NT2/D1 (cell line): ENCODE data around the gene MIPOL1.

Experiments
- SUZ12 ChIP-seq: IDR thresholded peaks from 2 replicates; pipeline ENCODE4 v1.6.1; 2011; ENCODE audit not compliant: insufficient read length, insufficient read depth; ENCODE audit errors: extremely low read depth
- YY1 ChIP-seq: IDR thresholded peaks from 2 replicates; pipeline ENCODE4 v1.6.1; 2011; ENCODE audit not compliant: insufficient read length, insufficient read depth
- ZNF274 ChIP-seq: IDR thresholded peaks from 2 replicates; pipeline ENCODE4 v1.6.1; 2011; ENCODE audit warnings: mild to moderate bottlenecking, low read depth, low read length

GRCh38 chr14:37472906-37473305, 275.2 kb downstream of the MIPOL1 start:
- TF ChIP-seq YY1 (no peak), ZNF274 (no peak), SUZ12 (no peak)
